ENCODE measurements around the gene CORIN. TPM values are rescaled to one million over a fixed set of nuclear protein-coding genes. Genes with fewer than 3 reads are reported as not detected.

The CORIN gene
- total and polyA plus RNA-seq, 2 of the 4 experiments (the other 2 are of a cell fraction) = 20.3 to 24.7 TPM

DNA sequence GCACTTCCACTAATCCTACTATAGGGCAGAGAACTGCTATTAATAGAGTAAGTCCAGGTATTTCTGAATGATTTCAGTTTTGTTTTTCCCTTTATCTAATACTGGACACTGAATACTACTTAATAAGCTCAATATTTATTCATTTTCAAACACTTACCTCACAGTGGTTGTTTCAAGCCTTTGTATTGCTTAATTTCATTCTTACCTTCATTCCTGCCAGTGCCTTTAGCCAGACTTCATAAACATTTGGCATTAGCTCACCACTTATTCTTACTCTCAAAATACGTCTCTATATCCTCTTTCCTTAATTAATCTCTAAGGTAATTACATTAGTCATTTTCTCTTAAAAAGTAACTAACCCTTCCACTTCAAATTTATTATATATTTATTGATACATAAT, 18.8 kb upstream of the CORIN start:
- peak overlapping the region; percentile 79; the same call in 1 of the 2 replicates for H3K27ac ChIP-seq (ENCODE audit: insufficient read depth, low read length)
- peak overlapping the region; percentile 47 for H3K18ac ChIP-seq (ENCODE audit: low read depth, low read length)
- peak overlapping the region; percentile 8; the same call in 1 of the 2 replicates for H3K4me2 ChIP-seq (ENCODE audit: low read depth, low read length)
- H2BK5ac ChIP-seq (ENCODE audit: low read depth, low read length, poor library complexity, severe bottlenecking) = peak overlapping the region; percentile 96
- no peak overlapping the region for H2AFZ ChIP-seq (replicated peaks; ENCODE audit: low read length, poor library complexity)
- no peaks in the 10 kb centered on the region for H3K9me1 ChIP-seq (ENCODE audit: insufficient read depth, low read length)
- H3K9ac ChIP-seq (ENCODE audit: low read depth, low read length) = no peak overlapping the region
- dilution Hi-C loops (cut with HindIII; ENCODE audit: low sequenced_read_pairs, unreplicated experiment) (no loop called here), intact Hi-C loops (cut with micrococcal nuclease) (loop anchor here (5.0 kb wide), 1 partner anchor 56 kb away; the partner anchor contains the start of gene NFXL1), in situ Hi-C loops (cut with MboI; ENCODE audit: low sequenced_read_pairs) (loop anchor here (25.0 kb wide), 1 partner anchor 506 kb away; no protein-coding TSS in a partner anchor)
- POLR2A ChIA-PET (ENCODE audit: unreplicated experiment) = no interaction called here
- CTCF ChIA-PET = interaction anchor here (0.7 to 1.3 kb wide), 3 partner anchors 17 to 172 kb away, joined by 3 to 4 read pairs (median 3); no protein-coding TSS in a partner anchor
- H3K23ac ChIP-seq (ENCODE audit: low read depth, low read length) = peak overlapping the region; percentile 54; the same call in 1 of the 2 replicates
- H3K56ac ChIP-seq (ENCODE audit: extremely low read depth, insufficient read depth, low read length) = no peak overlapping the region
- H4K91ac ChIP-seq (ENCODE audit: insufficient read depth, low read depth, low read length) = 0 out of 2 replicates have a peak overlapping the region, but pooled peaks have one; percentile 38
- no peaks in the 10 kb centered on the region for H3K27me3 ChIP-seq (ENCODE audit: control insufficient read depth, insufficient read depth, low read length)
- DNase-seq (no peak), ATAC-seq (ENCODE audit: low read depth) (no peak)
- peaks cover 2% of the 10 kb centered on the region; the same call in 1 of the 2 replicates for H3K4me1 ChIP-seq (ENCODE audit: control insufficient read depth, insufficient read depth, low read length)
- 100% methylated on average over 1 of the region's 1 CpG; no CpG with 5 or more reads in 1 of the 2 experiments for WGBS, 2 experiments (ENCODE audit: extremely low coverage in 2 of 2, insufficient read length in 1 of 2)
- no TSS peak for BruUV-seq (replicated peaks)
- no peak overlapping the region for H3K4me3 ChIP-seq (ENCODE audit: insufficient read depth, low read depth, low read length)
- peak overlapping the region; percentile 50; the same call in 1 of the 2 replicates for H2BK120ac ChIP-seq (ENCODE audit: low read depth, low read length)
- no peak overlapping the region for H2AK5ac ChIP-seq (ENCODE audit: low read depth, low read length)
- peak overlapping the region; percentile 70; the same call in 1 of the 2 replicates for H3K4ac ChIP-seq (ENCODE audit: low read depth, low read length)
- no peaks in the 10 kb centered on the region for H4K20me1 ChIP-seq (ENCODE audit: insufficient read depth, low read length)
- peak overlapping the region; percentile 10 to 78; a peak in 1 of 4 replicates for H4K8ac ChIP-seq (ENCODE audit: low read depth in 2 of 2, low read length in 2 of 2)
- TF ChIP-seq POLR2A (IDR thresholded peaks at IDR 0.05; ENCODE audit: low read depth, low read length) = no peak
- TF ChIP-seq CEBPB (IDR thresholded peaks at IDR 0.05; ENCODE audit: low read depth, low read length) = peak; percentile 44; the same call in 1 of the 2 replicates
- H2BK15ac ChIP-seq (ENCODE audit: low read depth, low read length) = 0 out of 3 replicates have a peak overlapping the region, but pooled peaks have one; percentile 29
- H2AK9ac ChIP-seq (replicated peaks; ENCODE audit: low read depth, low read length, poor library complexity) = no peak overlapping the region
- peak overlapping the region; percentile 4 for H4K5ac ChIP-seq (ENCODE audit: low read depth, low read length)
- no peak overlapping the region for H3K14ac ChIP-seq (replicated peaks; ENCODE audit: low read depth, low read length)
- H3K36me3 ChIP-seq (ENCODE audit: control insufficient read depth, insufficient read depth, low read length) = peaks cover 2% of the 10 kb centered on the region; the same call in 1 of the 2 replicates
- H3K9me3 ChIP-seq (ENCODE audit: control insufficient read depth, insufficient read depth, low read length) = peaks cover 2% of the 10 kb centered on the region; the same call in 1 of the 2 replicates
- H3K79me1 ChIP-seq (ENCODE audit: low read depth in 1 of 2, low read length in 2 of 2) = peaks cover 0 to 7% of the 10 kb centered on the region in 2 experiments; a peak in 3 of 4 replicates
- H2BK20ac ChIP-seq (ENCODE audit: low read depth, low read length) = peak overlapping the region; percentile 38; the same call in 1 of the 2 replicates
